ENCODE data around the gene MRPL12. TPM values are rescaled to one million over a fixed set of nuclear protein-coding genes. Genes with fewer than 3 reads are reported as not detected.

MRPL12 gene
- total RNA-seq, 1 experiment from 2014 or later, result 143 TPM

- Mint-ChIP-seq H3K27ac (ENCODE audit: low read depth, unreplicated experiment) (no peak overlapping the region), H3K36me3 (ENCODE audit: insufficient read depth, unreplicated experiment) (peaks cover 14% of the 10 kb centered on the region), H3K9me3 (ENCODE audit: unreplicated experiment) (no peaks in the 10 kb centered on the region), H3K27me3 (ENCODE audit: insufficient read depth, unreplicated experiment) (no peaks in the 10 kb centered on the region), H3K4me3 (ENCODE audit: unreplicated experiment) (no peak overlapping the region), H3K4me1 (ENCODE audit: insufficient read depth, unreplicated experiment) (peaks cover 21% of the 10 kb centered on the region)
- CTCF ChIA-PET, result interaction anchor here (0.6 to 2.1 kb wide), 5 partner anchors 8 to 195 kb away, joined by 3 to 6 read pairs (median 3); no protein-coding TSS in a partner anchor
- no peak for TF ChIP-seq CTCF (IDR thresholded peaks at IDR 0.05; ENCODE audit: unreplicated experiment)
- no peak for DNase-seq (ENCODE audit: unreplicated experiment)
- POLR2A ChIA-PET, result interaction anchor here (0.5 to 4.6 kb wide), 21 partner anchors 9 to 269 kb away, joined by 3 to 49 read pairs (median 4); partner anchors contain the start of genes ARL16, HGS, MCRIP1 and MRPL12
- no TSS peak for BruUV-seq (replicated peaks)
- intact Hi-C loops (cut with micrococcal nuclease), result no loop called here
These were observed 19.3 kb downstream of the MRPL12 start for GRCh38 chr17:81722184-81723120.

GRCh38 chr17:81723651-81724209, 20.6 kb downstream of the MRPL12 start:
- ChIA-PET POLR2A (interaction anchor here (0.6 to 4.6 kb wide), 17 partner anchors 10 to 212 kb away, joined by 3 to 49 read pairs (median 4); partner anchors contain the start of genes ALYREF, ANAPC11, ARL16 and HGS), CTCF (interaction anchor here (1.6 kb wide), 1 partner anchor 9 kb away, joined by 4 read pairs; no protein-coding TSS in a partner anchor)
- TF ChIP-seq CTCF (IDR thresholded peaks at IDR 0.05; ENCODE audit: unreplicated experiment), result no peak
- Mint-ChIP-seq H3K27ac (ENCODE audit: low read depth, unreplicated experiment) (peak overlapping the region; percentile 88), H3K9me3 (ENCODE audit: unreplicated experiment) (no peaks in the 10 kb centered on the region), H3K36me3 (ENCODE audit: insufficient read depth, unreplicated experiment) (peaks cover 9% of the 10 kb centered on the region), H3K27me3 (ENCODE audit: insufficient read depth, unreplicated experiment) (no peaks in the 10 kb centered on the region), H3K4me3 (ENCODE audit: unreplicated experiment) (peak overlapping the region; percentile 45), H3K4me1 (ENCODE audit: insufficient read depth, unreplicated experiment) (peaks cover 21% of the 10 kb centered on the region)
- DNase-seq (ENCODE audit: unreplicated experiment), result peak; percentile 64
- intact Hi-C loops (cut with micrococcal nuclease), result no loop called here
- BruUV-seq (replicated peaks), result no TSS peak

DNA sequence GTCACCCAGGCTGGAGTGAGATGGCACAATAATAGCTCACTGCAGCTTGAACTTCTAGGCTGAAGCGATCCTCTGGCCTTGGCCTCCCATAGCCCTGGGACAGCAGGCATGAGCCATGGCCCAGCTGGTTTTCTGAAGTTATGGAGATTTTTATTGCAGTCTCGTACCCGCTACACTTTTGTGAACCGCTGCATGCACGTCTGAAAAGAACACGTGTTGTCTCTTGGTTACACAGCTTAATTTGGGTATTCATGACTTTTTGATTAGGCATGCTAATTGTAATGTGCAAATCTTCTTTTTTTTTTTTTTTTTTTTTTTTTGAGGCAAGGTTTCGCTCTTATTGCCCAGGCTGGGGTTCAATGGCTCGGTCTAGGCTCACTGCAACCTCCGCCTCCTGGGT, 22.3 kb downstream of the MRPL12 start:
- H3K27me3 Mint-ChIP-seq (ENCODE audit: insufficient read depth, unreplicated experiment), result no peaks in the 10 kb centered on the region
- ChIA-PET CTCF (interaction anchor here (0.7 to 2.0 kb wide), 5 partner anchors 10 to 323 kb away, joined by 3 to 11 read pairs (median 3); no protein-coding TSS in a partner anchor), POLR2A (interaction anchor here (1.7 to 4.6 kb wide), 4 partner anchors 12 to 167 kb away, joined by 4 to 49 read pairs (median 21); partner anchors contain the start of genes MCRIP1, MRPL12 and SLC25A10)
- H3K4me1 Mint-ChIP-seq (ENCODE audit: insufficient read depth, unreplicated experiment), result peaks cover 21% of the 10 kb centered on the region
- H3K27ac Mint-ChIP-seq (ENCODE audit: low read depth, unreplicated experiment), result no peak overlapping the region
- no TSS peak for BruUV-seq (replicated peaks)
- H3K36me3 Mint-ChIP-seq (ENCODE audit: insufficient read depth, unreplicated experiment), result no peaks in the 10 kb centered on the region
- H3K9me3 Mint-ChIP-seq (ENCODE audit: unreplicated experiment), result no peaks in the 10 kb centered on the region
- no peak for DNase-seq (ENCODE audit: unreplicated experiment)
- TF ChIP-seq CTCF (IDR thresholded peaks at IDR 0.05; ENCODE audit: unreplicated experiment), result no peak
- intact Hi-C loops (cut with micrococcal nuclease), result no loop called here
- no peak overlapping the region for H3K4me3 Mint-ChIP-seq (ENCODE audit: unreplicated experiment)

DNA sequence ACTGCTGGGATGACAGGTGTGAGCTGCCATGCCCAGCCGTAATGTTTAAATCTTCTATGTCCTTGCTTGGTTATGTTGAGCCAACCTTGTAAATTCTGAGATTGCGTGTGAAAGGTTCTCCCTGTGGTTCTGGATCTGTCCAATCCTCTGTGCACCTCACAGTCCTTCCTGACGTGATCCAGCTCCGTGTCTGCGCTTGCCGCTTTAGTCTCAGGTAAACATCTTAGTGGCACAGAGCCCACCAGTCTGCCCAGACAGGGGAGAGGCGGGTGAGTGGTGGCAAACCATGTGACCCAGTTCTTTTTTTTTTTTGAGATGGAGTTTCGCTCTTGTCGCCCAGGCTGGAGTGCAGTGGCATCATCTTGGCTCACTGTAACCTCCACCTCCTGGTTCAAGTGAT, 22.8 kb downstream of the MRPL12 start:
- H3K36me3 Mint-ChIP-seq (ENCODE audit: insufficient read depth, unreplicated experiment), result no peaks in the 10 kb centered on the region
- H3K9me3 Mint-ChIP-seq (ENCODE audit: unreplicated experiment), result no peaks in the 10 kb centered on the region
- DNase-seq (ENCODE audit: unreplicated experiment), result no peak
- CTCF ChIA-PET, result interaction anchor here (0.7 to 2.0 kb wide), 2 partner anchors 9 to 322 kb away, joined by 4 to 11 read pairs; no protein-coding TSS in a partner anchor
- H3K4me3 Mint-ChIP-seq (ENCODE audit: unreplicated experiment), result no peak overlapping the region
- H3K27me3 Mint-ChIP-seq (ENCODE audit: insufficient read depth, unreplicated experiment), result no peaks in the 10 kb centered on the region
- TF ChIP-seq CTCF (IDR thresholded peaks at IDR 0.05; ENCODE audit: unreplicated experiment), result no peak
- BruUV-seq (replicated peaks), result no TSS peak
- POLR2A ChIA-PET, result interaction anchor here (0.6 to 1.7 kb wide), 2 partner anchors 69 to 166 kb away, joined by 3 to 4 read pairs; no protein-coding TSS in a partner anchor
- intact Hi-C loops (cut with micrococcal nuclease), result no loop called here
- H3K4me1 Mint-ChIP-seq (ENCODE audit: insufficient read depth, unreplicated experiment), result peaks cover 21% of the 10 kb centered on the region
- no peak overlapping the region for H3K27ac Mint-ChIP-seq (ENCODE audit: low read depth, unreplicated experiment)

Measured in MCF 10A (cell line).